GM18505 (cell line): Measurements from ENCODE around the gene CNOT6.
"Not testable (repeated sequence)": the region's sequence is repeated elsewhere in the genome, so short reads cannot be mapped to it uniquely, and the experiment has no call there.

ENCODE experiments used
- ATAC-seq: cut with Tn5 transposase; IDR thresholded peaks from one replicate; pipeline ENCODE4 v1.9.1; 2021; ENCODE audit not compliant: unreplicated experiment
- POLR2A ChIP-seq: IDR thresholded peaks from 4 replicates; pipeline ENCODE4 v1.6.1; 2011; ENCODE audit warnings: borderline replicate concordance; ENCODE audit not compliant: insufficient read depth, insufficient read length; ENCODE audit errors: extremely low read depth

The CNOT6 gene

GRCh38 chr5:180467989-180468731 is 26.0 kb upstream of the CNOT6 start:
- no peak for ATAC-seq
- no peak for TF ChIP-seq POLR2A

- no peak for TF ChIP-seq POLR2A
- no peak for ATAC-seq
Observed at GRCh38 chr5:180468732-180469585, 25.2 kb upstream of the CNOT6 start.

GRCh38 chr5:180469586-180469865 is 24.7 kb upstream of the CNOT6 start:
- TF ChIP-seq POLR2A = no peak
- no peak for ATAC-seq

GRCh38 chr5:180469866-180470265 is 24.3 kb upstream of the CNOT6 start:
- no peak for ATAC-seq
- no peak for TF ChIP-seq POLR2A

- no peak for TF ChIP-seq POLR2A
- ATAC-seq = no peak
Observed at GRCh38 chr5:180470361-180470760, 23.8 kb upstream of the CNOT6 start.

GRCh38 chr5:180470966-180471582 is 23.1 kb upstream of the CNOT6 start:
- no peak for ATAC-seq
- no peak for TF ChIP-seq POLR2A

- TF ChIP-seq POLR2A = no peak
- ATAC-seq = no peak
Observed at GRCh38 chr5:180471866-180472265, 22.3 kb upstream of the CNOT6 start.

- ATAC-seq = no peak
- TF ChIP-seq POLR2A = no peak
Observed at GRCh38 chr5:180472269-180472668, 21.9 kb upstream of the CNOT6 start.

- not testable (repeated sequence) for ATAC-seq
Observed at GRCh38 chr5:180473386-180473785, 20.8 kb upstream of the CNOT6 start.

GRCh38 chr5:180474569-180474968 is 19.6 kb upstream of the CNOT6 start:
- no peak for TF ChIP-seq POLR2A
- ATAC-seq = no peak

GRCh38 chr5:180475969-180476524 is 18.1 kb upstream of the CNOT6 start:
- ATAC-seq = not testable (repeated sequence)

GRCh38 chr5:180484813-180485212 is 9.4 kb upstream of the CNOT6 start:
- no peak for ATAC-seq
- TF ChIP-seq POLR2A = no peak

GRCh38 chr5:180486636-180487149 is 7.5 kb upstream of the CNOT6 start:
- no peak for TF ChIP-seq POLR2A
- no peak for ATAC-seq
